Non-pigmented ciliary epithelial cell (primary cell): ENCODE measurements around the gene DTYMK.

Experiments used
- DNase-seq: peaks from one replicate; pipeline ENCODE4 v3.0.0-alpha.2; 2010; ENCODE audit warnings: low read depth

DTYMK gene

DNA sequence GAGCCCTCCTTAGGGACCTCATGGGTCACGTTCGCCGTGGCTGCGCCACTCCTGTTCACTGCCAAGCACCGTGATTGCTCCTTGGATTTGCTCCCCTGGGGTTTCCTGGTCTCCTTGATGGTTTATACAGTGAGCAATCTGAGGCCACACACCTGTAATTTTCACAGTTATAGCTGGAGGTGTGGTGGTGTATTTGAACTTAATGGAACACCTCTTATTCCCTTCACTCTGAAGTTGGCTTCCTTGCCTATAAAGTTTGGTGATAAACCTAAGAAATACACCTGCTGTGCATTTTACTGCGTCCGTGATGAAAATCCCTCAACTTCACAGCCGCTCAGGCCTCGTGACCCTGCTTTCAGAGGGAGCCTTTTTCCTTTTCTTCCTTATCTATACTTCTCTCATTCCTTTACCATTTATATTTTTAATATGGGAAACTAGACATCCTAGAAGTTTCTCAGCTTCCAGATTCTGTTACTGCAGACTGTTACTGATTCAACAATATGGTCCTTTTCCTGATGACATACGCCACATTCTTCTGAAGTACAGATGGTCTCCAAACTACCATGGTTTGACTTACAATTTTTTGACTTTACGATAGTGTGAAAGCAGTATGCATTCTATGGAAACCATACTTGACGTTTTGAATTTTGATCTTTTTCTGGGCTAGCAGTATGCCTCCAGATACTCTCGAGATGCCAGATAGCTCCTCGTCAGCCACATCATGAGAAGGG lies 40.5 kb downstream of the DTYMK start:
- no peak for DNase-seq

- DNase-seq = no peak
Observed at GRCh38 chr2:241645056-241645914, 41.3 kb downstream of the DTYMK start.

GRCh38 chr2:241641631-241642030 lies 45.0 kb downstream of the DTYMK start:
- no peak for DNase-seq

DNA sequence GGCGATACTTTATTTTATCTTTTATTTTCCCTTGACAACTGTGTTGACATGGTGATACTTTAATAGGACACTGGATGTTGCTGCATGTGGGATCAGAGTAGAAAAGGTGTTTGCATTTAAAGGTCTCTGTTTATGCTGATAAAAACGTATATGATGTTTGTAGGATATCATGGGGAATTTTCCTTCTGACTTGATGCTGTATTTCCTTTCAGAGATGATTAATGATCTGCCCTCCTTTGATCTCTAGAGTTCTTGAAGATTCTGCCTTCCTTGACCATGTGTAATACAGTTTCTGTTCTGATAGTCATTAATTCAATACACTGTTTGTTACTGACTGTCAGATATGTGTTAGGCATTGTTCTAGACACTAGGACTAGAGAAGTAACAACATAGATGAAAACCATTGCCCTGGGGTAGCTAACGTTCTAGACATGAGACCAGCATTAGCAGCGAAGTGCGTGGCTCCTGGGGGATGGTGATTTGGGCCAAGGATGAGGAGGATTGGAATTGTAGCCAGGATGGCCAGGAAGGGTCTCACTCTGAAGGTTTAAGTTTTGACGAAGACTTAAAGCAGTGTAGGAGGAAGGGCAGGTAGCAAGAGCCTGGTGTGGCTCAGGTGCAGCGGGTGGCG lies 46.3 kb downstream of the DTYMK start:
- no peak for DNase-seq

- no peak for DNase-seq
Observed at GRCh38 chr2:241639385-241639784, 47.2 kb downstream of the DTYMK start.

DNA sequence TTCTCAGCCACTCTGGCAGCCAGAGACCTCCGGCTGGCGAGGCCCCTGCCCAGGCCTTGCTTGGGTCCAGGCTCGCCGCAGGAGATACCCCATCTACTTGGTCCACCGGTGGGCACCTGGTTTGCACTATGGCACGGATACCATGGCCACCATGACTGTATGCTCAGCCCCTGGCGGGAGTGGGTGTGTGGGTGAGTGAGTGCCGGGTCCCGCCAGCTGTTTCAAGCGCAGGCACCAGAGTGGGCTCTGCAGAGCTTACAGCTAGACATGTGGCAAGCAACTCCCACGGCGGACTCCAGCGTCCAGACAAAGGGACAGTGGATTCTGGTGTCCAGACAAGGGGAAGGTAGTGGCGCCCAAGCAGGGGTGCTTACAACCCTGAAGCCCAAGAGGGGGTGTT lies 47.7 kb downstream of the DTYMK start:
- no peak for DNase-seq

DNA sequence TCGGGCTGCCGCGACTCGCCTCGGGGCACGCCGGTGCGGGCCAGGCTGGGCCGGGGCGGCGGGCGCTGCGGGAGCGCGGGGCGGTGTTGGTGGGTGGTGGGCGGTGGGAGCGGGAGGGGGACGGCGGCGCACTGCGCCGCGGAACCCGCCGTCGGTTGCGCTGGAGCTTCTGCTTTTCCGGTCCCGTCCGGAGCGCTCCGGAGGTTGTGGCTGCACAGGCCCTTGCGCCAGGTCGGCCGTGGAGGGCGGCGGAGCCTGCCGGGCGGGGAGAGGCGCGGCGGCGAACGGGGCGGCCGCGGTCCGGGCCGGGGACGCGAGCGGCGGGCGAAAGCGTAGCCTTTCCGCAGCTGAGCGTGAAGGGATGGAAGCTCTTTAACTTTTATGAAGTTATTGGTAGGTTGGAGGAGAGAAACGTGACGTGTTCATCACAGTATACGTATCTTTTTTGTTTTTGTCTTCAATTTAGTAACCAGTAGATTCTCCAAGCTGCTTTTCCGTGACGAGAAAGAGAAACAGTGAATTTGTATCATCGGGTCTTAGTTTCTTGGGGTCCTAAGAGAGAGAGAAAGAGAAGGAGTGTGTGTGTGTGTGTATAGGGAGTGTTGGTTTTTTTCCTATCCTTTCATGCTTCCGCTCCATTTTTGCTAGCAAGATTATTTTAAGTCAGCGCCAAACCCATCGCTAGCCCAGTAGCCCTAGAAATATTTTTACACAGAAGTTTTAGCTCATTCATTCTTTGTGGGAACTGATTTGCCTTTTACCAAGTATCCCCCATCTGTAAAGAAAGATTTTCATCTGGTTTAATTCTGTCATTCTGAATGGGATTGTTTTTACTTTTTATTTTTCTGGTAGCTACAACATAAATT lies 48.6 kb downstream of the DTYMK start:
- DNase-seq = no peak

GRCh38 chr2:241637018-241637794 lies 49.4 kb downstream of the DTYMK start, which contains the start of the genes ATG4B and THAP4:
TSS of gene ATG4B (plus strand) at chr2:241637693. CDS start at chr2:241637715, 22 bp downstream.
TSS of gene THAP4 (minus strand) at chr2:241637158. CDS start at chr2:241637017, 141 bp downstream.
- DNase-seq = no peak

DNA sequence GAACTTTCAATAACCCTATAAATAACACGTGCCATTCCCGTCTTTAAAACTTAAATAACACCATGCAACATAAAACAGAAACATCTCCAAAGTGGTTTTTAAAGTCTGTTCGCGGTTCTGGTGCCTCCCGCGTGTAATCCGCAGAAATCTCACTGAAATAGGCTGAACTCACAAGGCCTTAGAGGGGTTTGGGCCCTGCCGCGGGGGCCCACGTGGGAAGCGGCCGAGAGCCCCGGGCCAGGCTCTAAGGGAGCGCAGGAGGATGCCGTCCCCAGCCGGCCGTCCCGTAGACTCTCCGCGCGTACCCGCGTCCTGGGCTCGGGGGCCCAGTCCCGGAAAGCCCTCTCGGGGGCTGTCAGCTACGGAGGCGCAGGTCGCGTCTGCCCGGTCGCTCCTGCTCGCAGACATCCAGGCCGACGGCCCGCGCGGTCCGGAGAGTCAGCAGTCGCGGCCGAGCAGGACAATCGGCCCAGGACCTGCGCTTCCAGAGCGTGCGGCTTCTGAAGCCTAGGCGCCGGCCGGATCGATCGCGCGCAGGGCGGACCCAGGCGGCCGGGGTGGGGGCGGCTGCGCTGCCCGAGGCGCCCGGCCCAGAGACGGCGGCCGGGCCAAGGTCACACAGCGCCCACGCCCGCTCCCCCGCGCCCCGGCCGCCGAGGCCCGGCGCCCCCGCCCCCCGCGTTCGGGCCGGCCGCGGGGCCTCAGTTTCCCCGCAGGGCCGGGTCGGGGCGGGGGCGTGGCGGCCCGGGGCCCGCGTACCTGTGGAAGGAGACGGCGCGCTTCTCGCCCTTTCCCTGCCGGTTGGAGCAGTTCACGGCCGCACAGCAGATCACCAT lies 50.2 kb downstream of the DTYMK start:
- no peak for DNase-seq

DNA sequence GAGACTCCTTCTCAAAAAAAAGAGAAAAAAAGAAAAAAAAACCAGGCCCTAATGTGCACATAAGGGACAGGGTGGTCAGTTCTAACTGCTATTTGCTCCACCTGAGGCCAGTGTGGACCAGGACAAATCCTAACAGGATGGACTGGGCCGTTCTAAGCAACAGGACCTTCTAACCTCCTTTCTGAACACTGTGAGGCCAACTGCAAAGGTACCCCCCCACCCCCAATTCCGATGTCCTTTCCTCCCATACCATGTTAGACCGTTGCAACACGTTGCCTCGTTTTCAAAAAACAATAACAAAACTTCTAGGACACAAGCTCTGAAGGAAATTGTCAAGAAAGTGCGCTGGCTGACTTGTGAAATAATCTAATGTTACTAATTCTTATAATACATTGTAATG lies 50.9 kb downstream of the DTYMK start:
- DNase-seq = no peak

DNA sequence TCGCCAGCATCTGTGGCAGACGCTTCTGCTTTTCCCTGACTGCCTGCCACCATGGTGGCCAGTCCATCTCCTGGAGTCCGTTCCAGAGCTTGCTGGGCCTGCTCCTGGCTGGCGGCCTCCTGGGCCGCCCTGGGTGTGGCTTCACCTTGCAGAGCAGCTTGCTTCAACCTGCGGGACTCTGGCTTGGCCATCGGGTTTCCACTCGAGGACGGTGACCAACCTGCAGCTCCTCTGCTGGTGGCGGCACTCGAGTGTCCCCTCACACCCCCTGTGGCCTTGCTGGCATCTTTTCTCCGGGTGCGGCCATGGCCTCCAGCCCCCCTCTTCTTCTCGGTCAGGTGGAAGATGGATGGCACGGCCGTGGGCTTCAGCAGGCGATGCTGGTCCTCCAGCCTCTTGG lies 53.1 kb downstream of the DTYMK start:
- DNase-seq = no peak

DNA sequence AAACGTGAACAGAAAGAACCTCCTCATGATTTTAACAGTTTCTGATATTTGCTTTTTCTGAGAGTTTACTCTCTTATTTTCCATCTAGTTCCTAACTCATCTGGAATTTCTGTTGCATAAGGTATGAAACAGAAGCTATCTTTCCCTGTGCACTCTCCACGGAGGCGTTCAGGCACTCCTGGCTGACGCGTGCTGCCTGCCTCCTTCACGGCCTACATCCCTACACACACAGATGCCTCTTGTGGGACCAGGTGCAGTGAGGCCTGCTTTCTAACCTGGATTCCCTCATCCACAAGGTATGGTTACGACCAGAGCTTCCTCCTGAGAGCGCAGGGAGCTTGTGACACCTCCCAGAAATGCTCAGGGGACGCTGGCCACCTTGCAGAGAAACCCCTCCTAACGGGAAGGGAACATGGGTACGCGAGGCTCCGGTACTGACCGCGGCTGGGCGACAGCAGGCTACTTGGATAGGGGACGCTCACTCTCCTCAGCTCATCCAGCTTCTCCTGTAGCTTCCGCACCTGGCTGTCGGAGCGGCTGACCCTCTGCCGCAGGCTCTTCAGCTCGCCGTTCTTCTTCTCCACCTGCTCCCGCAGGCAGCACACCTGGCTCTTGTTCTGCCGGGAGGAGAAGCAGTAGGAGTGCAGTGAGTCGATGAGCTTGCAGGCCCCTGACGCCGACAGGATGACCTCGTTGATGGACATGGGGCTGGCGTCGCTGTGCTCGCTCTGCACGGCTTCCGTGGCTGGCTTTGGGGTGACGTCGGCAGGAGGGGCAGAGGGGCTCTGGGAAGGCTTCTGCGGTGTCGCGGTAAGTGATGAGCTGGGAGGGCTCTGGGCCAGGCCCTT lies 53.9 kb downstream of the DTYMK start:
- no peak for DNase-seq

- no peak for DNase-seq
Observed at GRCh38 chr2:241629762-241630435, 56.7 kb downstream of the DTYMK start.

GRCh38 chr2:241627675-241628074 lies 58.9 kb downstream of the DTYMK start:
- DNase-seq = no peak
